DOHH2 (cell line): ENCODE measurements around the gene RBM28.

Experiments
- EZH2phosphoT487 ChIP-seq: fragments of 200-600 bp; sonication (generic); IDR thresholded peaks from 2 replicates; pipeline ENCODE4 v1.6.1; 2017; ENCODE audit warnings: borderline replicate concordance, mild to moderate bottlenecking, antibody characterized with exemption, low read length, moderate library complexity, mixed read lengths
- TF ChIP-seq, protein P1 (sequence below): fragments of 200-600 bp; sonication (generic); IDR thresholded peaks from one replicate; pipeline ENCODE4 v1.5.1; 2014; ENCODE audit warnings: antibody characterized with exemption, mild to moderate bottlenecking, low read depth, low read length; ENCODE audit not compliant: poor library complexity, severe bottlenecking

GRCh38 chr7:128390871-128391565, 47.3 kb upstream of the RBM28 start:
- TF ChIP-seq, protein P1, sequence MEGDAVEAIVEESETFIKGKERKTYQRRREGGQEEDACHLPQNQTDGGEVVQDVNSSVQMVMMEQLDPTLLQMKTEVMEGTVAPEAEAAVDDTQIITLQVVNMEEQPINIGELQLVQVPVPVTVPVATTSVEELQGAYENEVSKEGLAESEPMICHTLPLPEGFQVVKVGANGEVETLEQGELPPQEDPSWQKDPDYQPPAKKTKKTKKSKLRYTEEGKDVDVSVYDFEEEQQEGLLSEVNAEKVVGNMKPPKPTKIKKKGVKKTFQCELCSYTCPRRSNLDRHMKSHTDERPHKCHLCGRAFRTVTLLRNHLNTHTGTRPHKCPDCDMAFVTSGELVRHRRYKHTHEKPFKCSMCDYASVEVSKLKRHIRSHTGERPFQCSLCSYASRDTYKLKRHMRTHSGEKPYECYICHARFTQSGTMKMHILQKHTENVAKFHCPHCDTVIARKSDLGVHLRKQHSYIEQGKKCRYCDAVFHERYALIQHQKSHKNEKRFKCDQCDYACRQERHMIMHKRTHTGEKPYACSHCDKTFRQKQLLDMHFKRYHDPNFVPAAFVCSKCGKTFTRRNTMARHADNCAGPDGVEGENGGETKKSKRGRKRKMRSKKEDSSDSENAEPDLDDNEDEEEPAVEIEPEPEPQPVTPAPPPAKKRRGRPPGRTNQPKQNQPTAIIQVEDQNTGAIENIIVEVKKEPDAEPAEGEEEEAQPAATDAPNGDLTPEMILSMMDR, result no peak
- TF ChIP-seq EZH2phosphoT487, result no peak
